Daoy (cell line): Measurements from ENCODE around the gene CRYGA. TPM values are rescaled to one million over a fixed set of nuclear protein-coding genes. Genes with fewer than 3 reads are reported as not detected.
"Not testable (repeated sequence)": the region's sequence is repeated elsewhere in the genome, so short reads cannot be mapped to it uniquely, and the experiment has no call there.

Experiments used
- DNase-seq: peaks from one replicate; pipeline ENCODE4 v3.0.0-alpha.2; 2015; ENCODE audit warnings: low read depth
- total RNA-seq: library from RNA; depleted of rRNA; stranded (reverse); fragments of >200 nt; shearing (Covaris generic); gene quantifications from 2 replicates; pipeline ENCODE4 v1.2.3, GENCODE V29; 2014; rRNA removed

Gene CRYGA
- total RNA-seq, 1 experiment from 2014 or later, result not detected

DNA sequence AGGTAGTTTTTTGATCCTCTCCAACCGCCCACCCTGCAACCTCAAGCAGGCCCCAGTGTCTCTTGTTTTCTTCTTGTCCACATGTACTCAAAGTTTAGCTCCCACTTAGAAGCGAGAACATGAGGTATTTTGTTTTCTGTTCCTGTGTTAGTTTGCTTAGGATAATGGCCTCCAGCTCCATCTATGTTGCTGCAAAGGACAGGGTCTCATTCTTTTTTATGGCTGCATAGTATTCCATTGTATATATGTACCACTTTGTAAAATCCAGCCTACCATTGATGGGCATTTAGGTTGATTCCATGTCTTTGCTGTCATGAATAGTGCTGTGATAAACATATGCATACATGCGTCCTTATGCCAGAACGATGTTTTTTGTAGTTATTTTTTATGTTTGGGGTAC lies 36.3 kb downstream of the CRYGA start:
- no peak for DNase-seq

DNA sequence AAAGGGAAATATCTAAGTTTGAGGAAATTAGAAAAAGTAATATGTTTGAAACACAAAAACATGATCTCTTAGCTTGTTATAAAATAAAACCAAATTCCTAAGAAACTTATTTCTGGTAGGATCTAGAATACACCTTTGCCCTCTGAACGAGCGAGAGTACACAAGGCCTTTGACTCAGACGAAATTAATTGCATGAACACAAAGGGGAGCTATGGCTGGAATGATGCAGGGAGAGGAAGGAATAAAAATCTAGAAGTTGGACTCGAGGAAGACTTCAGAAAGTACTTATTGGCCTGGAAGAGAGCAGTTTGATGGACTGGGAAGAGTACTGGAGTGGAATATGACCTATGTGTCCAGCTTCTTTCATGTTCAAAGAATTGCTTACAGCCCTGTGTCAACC lies 38.1 kb downstream of the CRYGA start:
- no peak for DNase-seq

DNA sequence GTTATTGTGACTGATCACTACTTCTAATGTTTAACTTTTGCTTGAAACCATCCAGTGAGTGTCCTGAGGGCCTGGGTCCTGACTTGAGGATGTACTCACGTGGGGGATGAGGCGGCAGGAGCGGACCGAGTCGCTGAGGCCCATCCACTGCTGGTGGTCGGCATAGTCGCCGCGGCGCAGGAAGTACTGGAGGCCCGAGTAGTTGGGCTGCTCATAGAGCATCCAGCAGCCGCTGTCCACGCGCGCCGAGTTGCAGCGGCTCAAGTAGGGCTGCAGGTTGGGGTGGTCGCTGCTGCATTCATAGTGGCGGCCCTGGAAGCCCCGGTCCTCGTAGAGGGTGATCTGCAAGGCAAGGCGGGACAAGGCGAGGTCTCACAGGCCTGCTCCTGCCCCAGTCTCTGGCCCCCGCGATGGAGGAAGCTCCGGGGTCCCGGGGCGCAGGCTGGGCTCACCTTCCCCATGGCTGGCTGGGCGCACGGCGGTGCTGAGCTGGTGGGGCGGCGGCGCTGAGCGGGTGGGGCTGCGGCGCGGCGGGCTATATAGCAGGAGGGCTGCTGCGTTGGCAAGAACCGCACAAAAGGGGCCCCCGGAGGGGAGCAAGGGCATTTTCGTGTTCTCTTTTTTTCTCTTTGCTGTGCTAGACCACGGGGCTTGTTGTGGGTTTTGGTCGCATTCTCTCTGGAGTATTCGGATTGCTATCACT lies 39.2 kb downstream of the CRYGA start, which contains the start of gene CRYGD:
CRYGD (minus strand) TSS at position 512 of the 703 bp plus-strand sequence; CDS start at position 461, 51 bp downstream.
- DNase-seq, result not testable (repeated sequence)

DNA sequence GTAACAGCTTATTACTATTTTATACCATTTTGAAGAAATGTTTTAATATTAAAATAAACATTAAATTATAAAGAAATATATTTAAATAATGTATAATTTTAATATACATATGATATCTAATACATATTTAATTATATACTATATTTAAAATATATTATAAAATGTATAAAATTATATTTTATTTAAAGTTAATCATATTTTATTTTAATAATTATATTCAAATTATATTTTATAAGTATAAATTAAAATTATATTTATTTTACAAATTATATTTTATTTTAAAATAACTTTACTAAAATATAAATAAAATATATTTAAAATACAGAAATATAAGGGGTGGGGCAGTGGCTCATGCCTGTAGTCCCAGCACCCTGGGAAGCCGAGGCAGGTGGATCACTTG lies 41.1 kb downstream of the CRYGA start:
- no peak for DNase-seq

DNA sequence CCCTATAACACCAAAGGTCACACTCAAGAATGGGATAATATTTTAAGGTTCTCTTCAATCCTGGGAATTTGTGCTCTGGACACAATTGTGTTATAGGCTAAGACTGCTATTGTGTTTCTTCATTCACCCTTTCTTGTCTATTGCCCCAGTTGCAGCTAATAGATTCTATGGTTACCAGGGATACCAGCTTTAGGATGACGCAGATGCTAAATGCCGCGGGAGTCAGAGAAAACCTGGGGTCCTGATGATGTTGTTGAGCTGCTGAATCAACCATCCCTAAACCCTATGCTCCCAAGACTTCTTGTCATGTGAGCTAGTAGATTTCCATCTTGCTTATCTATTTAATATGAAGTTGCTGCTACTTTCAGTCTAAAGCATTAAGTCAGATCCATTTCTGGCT lies 44.5 kb downstream of the CRYGA start:
- DNase-seq, result no peak

DNA sequence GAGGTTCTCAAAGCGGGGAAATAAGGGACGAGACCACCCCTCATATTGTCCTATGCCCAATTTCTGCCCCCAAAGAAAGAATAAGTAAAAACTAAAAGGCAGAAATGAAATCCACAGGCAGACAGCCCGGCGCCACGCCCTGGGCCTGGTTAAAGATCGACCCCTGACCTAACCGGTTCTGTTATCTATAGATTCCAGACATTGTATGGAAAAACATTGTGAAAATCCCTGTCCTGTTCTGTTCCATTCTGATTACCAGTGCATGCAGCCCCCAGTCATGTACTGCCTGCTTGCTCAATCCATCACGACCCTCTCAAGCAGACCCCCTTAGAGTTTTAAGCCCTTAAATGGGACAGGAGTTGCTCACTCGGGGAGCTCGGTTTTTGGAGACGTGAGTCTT lies 46.0 kb downstream of the CRYGA start:
- DNase-seq, result not testable (repeated sequence)

DNA sequence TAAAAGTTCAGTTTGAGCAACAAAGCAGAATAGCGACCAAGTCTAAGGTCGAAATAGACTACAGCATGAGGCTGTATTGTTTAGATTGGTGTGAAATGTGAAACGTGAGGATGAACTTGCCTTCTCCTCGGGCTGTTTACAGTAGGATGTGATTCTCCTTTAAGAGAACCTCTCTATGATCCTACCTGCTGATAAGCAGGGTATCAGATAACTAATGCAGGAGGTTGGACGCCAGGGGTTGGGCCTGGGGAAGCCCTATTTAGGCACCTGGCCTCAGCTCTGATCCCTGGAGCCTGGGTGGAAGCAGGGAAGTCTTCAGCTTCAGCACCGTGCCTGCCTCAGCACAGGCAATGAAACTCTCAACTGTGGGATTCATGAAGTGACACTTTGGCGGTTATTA lies 50.4 kb downstream of the CRYGA start:
- DNase-seq, result no peak

DNA sequence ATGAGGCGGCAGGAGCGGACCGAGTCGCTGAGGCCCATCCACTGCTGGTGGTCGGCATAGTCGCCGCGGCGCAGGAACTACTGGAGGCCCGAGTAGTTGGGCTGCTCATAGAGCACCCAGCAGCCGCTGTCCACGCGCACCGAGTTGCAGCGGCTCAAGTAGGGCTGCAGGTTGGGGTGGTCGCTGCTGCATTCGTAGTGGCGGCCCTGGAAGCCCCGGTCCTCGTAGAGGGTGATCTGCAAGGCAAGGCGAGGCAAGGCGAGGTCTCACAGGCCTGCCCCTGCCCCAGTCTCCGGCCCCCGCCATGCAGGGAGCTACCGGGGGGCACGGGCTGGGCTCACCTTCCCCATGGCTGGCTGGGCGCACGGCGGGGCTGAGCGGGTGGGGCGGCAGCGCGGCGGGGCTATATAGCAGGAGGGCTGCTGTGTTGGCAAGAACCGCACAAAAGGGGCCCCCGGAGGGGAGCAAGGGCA lies 51.1 kb downstream of the CRYGA start:
- not testable (repeated sequence) for DNase-seq

Other genes with a start within 250 kb of the CRYGA start
- gene PLEKHM3, start 138.1 kb downstream of the CRYGA start, total RNA-seq, result 6.2 and 6.4 TPM in 2 replicates
- not detected in 2 replicates for gene CRYGD, start 39.1 kb downstream of the CRYGA start, total RNA-seq
- gene CRYGC, start 33.8 kb downstream of the CRYGA start, total RNA-seq, result not detected in 2 replicates
- not detected in 2 replicates for gene CRYGB, start 17.4 kb downstream of the CRYGA start, total RNA-seq
- not detected in 2 replicates for gene C2orf80, start 26.4 kb upstream of the CRYGA start, total RNA-seq
- 48.1 and 51.1 TPM in 2 replicates for gene IDH1, start 91.5 kb upstream of the CRYGA start, total RNA-seq
- 11.4 and 12.5 TPM in 2 replicates for gene PIKFYVE, start 102.7 kb upstream of the CRYGA start, total RNA-seq
- not detected in 2 replicates for gene PTH2R, start 243.2 kb upstream of the CRYGA start, total RNA-seq